BLaER1 (cell line): Measurements from ENCODE around the gene INTS4.
"Not testable (repeated sequence)": the region's sequence is repeated elsewhere in the genome, so short reads cannot be mapped to it uniquely, and the experiment has no call there.

Experiments used
- H3K27ac ChIP-seq: shearing (Covaris generic); formaldehyde crosslinking; 2 replicates; pipeline ENCODE4 v1.8.1; 2022
- H3K27me3 ChIP-seq: shearing (Covaris generic); formaldehyde crosslinking; 2 replicates; pipeline ENCODE4 v1.8.1; 2022
- H3K36me3 ChIP-seq: shearing (Covaris generic); formaldehyde crosslinking; 2 replicates; pipeline ENCODE4 v1.8.1; 2022
- H3K4me1 ChIP-seq: shearing (Covaris generic); formaldehyde crosslinking; 2 replicates; pipeline ENCODE4 v1.8.1; 2022
- H3K4me2 ChIP-seq: shearing (Covaris generic); formaldehyde crosslinking; 2 replicates; pipeline ENCODE4 v1.8.1; 2022
- H3K4me3 ChIP-seq: shearing (Covaris generic); formaldehyde crosslinking; 2 replicates; pipeline ENCODE4 v1.8.1; 2022
- H3K9ac ChIP-seq: shearing (Covaris generic); formaldehyde crosslinking; 2 replicates; pipeline ENCODE4 v1.8.1; 2022
- H3K9me3 ChIP-seq: shearing (Covaris generic); formaldehyde crosslinking; 2 replicates; pipeline ENCODE4 v1.8.1; 2022
- H4K20me1 ChIP-seq: shearing (Covaris generic); formaldehyde crosslinking; 2 replicates; pipeline ENCODE4 v1.8.1; 2022
- Cebpa-rat ChIP-seq: shearing (Covaris generic); IDR thresholded peaks from 2 replicates; pipeline ENCODE4 v1.8.1; 2022

The INTS4 gene

DNA sequence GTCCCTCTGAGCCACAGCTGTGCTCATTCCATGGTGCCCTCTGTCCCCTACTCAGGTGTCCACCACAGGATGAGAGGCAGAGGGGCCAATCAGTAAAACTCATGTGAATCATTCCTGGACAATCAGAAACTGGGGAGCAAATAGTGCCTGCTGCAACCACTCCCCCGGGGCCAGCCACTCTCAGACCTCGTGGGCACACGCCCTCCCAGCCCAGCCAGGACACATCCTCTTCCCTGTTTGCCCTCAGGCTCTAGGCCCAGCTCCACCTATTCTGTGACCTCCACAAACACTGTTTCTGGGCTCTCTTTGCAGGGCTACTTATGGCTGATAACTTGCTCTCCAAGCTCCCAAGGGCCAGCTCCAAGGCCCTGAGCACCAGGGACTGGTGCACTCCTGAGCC, 42.6 kb upstream of the INTS4 start:
- no peak overlapping the region for H3K4me3 ChIP-seq
- H3K4me1 ChIP-seq = peaks cover 23% of the 10 kb centered on the region
- no peak overlapping the region for H3K27ac ChIP-seq
- no peaks in the 10 kb centered on the region for H3K27me3 ChIP-seq
- H3K4me2 ChIP-seq = no peak overlapping the region
- no peak for TF ChIP-seq Cebpa-rat
- no peaks in the 10 kb centered on the region for H3K36me3 ChIP-seq
- no peaks in the 10 kb centered on the region for H4K20me1 ChIP-seq
- H3K9ac ChIP-seq = no peak overlapping the region
- H3K9me3 ChIP-seq = no peaks in the 10 kb centered on the region

GRCh38 chr11:78036313-78036712, 41.8 kb upstream of the INTS4 start:
- no peaks in the 10 kb centered on the region for H4K20me1 ChIP-seq

GRCh38 chr11:78034623-78035022, 40.2 kb upstream of the INTS4 start:
- Histone ChIP-seq H3K4me2 (no peak overlapping the region), H3K4me1 (peaks cover 31% of the 10 kb centered on the region), H3K9me3 (no peaks in the 10 kb centered on the region), H3K36me3 (no peaks in the 10 kb centered on the region), H3K9ac (no peak overlapping the region), H3K4me3 (no peak overlapping the region), H3K27ac (no peak overlapping the region), H4K20me1 (no peaks in the 10 kb centered on the region), H3K27me3 (no peaks in the 10 kb centered on the region)
- no peak for TF ChIP-seq Cebpa-rat

More at GRCh38 chr11:78036313-78036712, 41.8 kb upstream of the INTS4 start:
- TF ChIP-seq Cebpa-rat = no peak
- Histone ChIP-seq H3K4me2 (no peak overlapping the region), H3K9me3 (no peaks in the 10 kb centered on the region), H3K9ac (no peak overlapping the region), H3K36me3 (no peaks in the 10 kb centered on the region), H3K27me3 (no peaks in the 10 kb centered on the region), H3K27ac (no peak overlapping the region), H3K4me3 (no peak overlapping the region), H3K4me1 (peaks cover 31% of the 10 kb centered on the region)

DNA sequence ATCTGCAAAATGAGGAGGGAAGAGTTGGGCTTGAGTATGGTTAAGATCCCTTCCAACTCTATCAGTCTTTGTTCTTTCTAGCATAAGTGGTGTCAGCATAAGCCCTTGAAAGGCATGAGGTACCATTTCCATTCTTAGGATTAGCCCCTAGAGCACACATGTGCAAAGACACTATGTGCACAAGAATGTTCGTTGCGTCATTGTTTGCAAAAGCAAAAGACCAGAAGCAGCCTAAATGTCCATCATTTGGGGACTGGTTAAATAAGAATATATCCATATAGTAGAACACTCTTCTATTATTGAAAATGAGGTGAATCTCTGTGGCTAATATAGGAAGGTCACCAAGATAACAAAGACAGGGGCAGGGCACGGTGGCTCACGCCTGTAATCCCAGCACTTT, 38.6 kb upstream of the INTS4 start:
- no peaks in the 10 kb centered on the region for H3K27me3 ChIP-seq
- H3K9me3 ChIP-seq = no peaks in the 10 kb centered on the region
- H3K9ac ChIP-seq = no peak overlapping the region
- no peak overlapping the region for H3K4me3 ChIP-seq
- H3K4me1 ChIP-seq = peaks cover 26% of the 10 kb centered on the region
- no peak overlapping the region for H3K4me2 ChIP-seq
- H4K20me1 ChIP-seq = no peaks in the 10 kb centered on the region
- H3K27ac ChIP-seq = no peak overlapping the region
- H3K36me3 ChIP-seq = no peaks in the 10 kb centered on the region
- no peak for TF ChIP-seq Cebpa-rat

DNA sequence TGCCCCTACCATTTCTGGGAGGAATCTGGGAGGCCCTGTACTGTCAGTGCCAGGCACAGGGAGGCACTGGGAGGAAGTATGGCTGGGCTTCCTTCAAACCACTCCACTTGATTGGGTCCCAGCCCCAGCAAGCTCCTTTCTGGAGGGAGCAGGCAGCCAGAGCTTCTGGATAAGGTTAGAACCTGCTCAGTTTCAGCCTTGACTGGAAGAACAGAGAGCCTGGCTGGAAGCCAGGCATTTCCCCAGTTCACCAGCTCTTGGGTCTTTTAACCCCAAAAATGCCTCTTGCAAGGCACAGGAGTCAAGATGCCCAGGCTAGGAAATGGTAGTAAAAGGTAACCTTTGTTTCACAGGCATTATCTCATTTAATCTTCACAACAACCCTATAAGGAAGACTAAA, 37.6 kb upstream of the INTS4 start:
- H3K9me3 ChIP-seq = no peaks in the 10 kb centered on the region
- peaks cover 26% of the 10 kb centered on the region for H3K4me1 ChIP-seq
- H3K9ac ChIP-seq = no peak overlapping the region
- no peak overlapping the region for H3K27ac ChIP-seq
- H3K27me3 ChIP-seq = no peaks in the 10 kb centered on the region
- no peaks in the 10 kb centered on the region for H4K20me1 ChIP-seq
- H3K4me3 ChIP-seq = no peak overlapping the region
- no peak for TF ChIP-seq Cebpa-rat
- no peaks in the 10 kb centered on the region for H3K36me3 ChIP-seq
- peak overlapping the region; percentile 36 for H3K4me2 ChIP-seq

- no peak for TF ChIP-seq Cebpa-rat
- Histone ChIP-seq H3K27me3 (no peaks in the 10 kb centered on the region), H3K36me3 (no peaks in the 10 kb centered on the region), H3K4me2 (peak overlapping the region; percentile 36), H3K27ac (no peak overlapping the region), H3K4me1 (peaks cover 26% of the 10 kb centered on the region), H3K9me3 (no peaks in the 10 kb centered on the region), H3K9ac (no peak overlapping the region), H4K20me1 (no peaks in the 10 kb centered on the region), H3K4me3 (no peak overlapping the region)
Observed at GRCh38 chr11:78031629-78032028, 37.2 kb upstream of the INTS4 start.

DNA sequence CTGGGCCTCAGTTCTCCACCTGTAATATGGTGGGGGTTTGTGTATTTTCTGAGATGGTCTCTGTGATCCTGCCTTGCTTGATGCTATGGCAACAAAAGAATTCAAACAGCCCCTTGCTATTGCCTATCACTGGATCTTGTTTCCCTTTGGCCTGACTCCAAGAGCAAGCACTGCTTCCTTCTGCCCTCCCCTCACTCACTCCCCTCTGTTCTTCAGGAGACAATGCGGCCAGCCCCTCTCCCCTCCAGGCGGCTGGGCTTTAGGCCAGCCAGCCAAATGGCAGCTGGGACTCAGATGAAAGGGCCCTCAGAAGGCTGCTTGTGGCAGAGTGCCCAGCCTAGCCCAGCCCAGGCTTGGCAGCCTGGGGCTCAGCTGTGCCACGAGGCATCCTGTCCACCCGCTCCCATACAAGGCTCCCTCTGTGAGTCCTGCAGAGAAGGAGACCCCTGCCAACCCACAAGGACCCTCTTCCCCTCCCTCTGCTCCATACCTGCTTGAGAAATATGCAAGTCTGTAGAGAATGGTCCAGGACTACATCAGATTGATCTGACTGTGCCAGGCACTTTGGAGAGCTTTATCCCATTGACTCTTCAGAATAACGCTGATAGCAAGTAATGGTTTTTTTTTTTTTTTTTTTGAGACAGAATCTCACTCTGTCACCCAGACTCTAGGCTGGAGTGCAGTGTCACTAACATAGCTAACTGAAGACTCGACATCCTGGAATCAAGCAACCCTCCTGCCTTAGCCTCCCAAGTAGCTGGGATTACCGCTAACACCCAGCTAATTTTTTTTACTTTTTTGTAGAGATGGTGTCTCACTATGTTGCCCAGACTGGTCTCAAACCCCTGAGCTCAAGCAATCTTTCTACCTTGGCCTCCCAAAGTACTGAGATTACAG, 36.2 kb upstream of the INTS4 start:
- Histone ChIP-seq H3K9me3 (no peaks in the 10 kb centered on the region), H4K20me1 (no peaks in the 10 kb centered on the region), H3K27ac (no peak overlapping the region), H3K4me3 (no peak overlapping the region), H3K4me1 (peaks cover 26% of the 10 kb centered on the region), H3K9ac (no peak overlapping the region), H3K4me2 (peak overlapping the region; percentile 46), H3K36me3 (no peaks in the 10 kb centered on the region), H3K27me3 (no peaks in the 10 kb centered on the region)
- TF ChIP-seq Cebpa-rat = no peak

DNA sequence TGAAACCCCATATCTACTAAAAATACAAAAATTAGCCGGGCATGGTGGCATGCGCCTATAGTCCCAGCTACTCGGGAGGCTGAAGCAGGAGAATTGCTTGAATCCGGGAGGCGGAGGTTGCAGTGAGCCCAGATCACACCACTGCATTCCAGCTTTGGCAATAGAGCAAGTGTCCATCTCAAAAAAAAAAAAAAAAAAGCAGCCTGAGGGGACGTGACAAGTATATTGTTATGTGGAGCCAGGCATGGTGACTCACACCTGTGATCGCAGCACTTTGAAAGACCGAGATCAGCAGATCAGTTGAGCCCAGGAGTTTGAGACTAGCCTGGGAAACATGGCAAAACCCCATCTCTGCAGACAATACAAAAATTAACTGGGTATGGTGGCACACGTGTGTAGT, 34.0 kb upstream of the INTS4 start:
- not testable (repeated sequence) for H3K4me3 ChIP-seq, H3K27ac ChIP-seq, H3K4me2 ChIP-seq, H3K9me3 ChIP-seq, H3K27me3 ChIP-seq, H3K36me3 ChIP-seq, H4K20me1 ChIP-seq, H3K9ac ChIP-seq
- H3K4me1 ChIP-seq = peaks cover 26% of the 10 kb centered on the region

DNA sequence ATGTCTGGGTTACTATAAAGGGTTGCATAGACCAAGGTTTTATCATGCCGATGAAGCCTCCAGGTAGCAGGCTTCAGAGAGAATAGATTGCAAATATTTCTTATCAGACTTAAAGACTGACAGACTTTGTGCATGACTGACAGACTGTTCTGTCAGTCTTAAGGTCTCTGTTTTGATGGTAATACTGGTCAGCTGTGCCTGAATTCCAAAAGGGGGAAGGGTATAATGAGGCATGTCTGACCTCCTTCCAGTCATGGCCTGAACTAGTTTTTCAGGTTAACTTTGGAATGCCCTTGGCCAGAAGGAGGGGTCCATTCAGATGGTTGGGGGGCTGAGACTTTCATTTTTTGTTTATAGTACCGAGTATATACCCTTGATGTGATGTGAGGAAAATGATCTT, 33.3 kb upstream of the INTS4 start:
- Histone ChIP-seq H3K36me3 (no peaks in the 10 kb centered on the region), H3K4me2 (no peak overlapping the region), H3K4me3 (no peak overlapping the region), H3K9me3 (no peaks in the 10 kb centered on the region), H3K4me1 (peaks cover 26% of the 10 kb centered on the region), H4K20me1 (no peaks in the 10 kb centered on the region), H3K9ac (no peak overlapping the region), H3K27ac (no peak overlapping the region), H3K27me3 (no peaks in the 10 kb centered on the region)
- no peak for TF ChIP-seq Cebpa-rat

DNA sequence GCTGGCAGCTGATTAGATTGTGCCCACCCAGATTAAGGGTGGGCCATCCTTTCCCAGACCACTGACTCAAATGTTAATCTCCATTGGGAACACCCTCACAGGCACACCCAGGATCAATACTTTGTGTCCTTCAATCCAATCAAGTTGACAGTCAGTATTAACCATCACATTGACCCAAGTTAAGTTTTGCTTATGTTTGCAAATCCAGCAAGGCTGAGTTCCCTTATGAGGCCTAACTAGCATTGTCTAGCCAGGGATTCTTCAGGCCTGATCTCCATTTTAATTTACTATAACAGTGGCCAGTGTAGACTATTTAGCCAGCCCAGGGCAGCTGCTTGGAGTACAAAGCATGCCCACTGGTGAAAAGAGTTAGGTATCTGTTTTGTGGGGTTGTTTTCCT, 30.9 kb upstream of the INTS4 start:
- Histone ChIP-seq H3K4me1 (peaks cover 2% of the 10 kb centered on the region), H3K27ac (no peak overlapping the region), H3K27me3 (no peaks in the 10 kb centered on the region), H3K4me3 (no peak overlapping the region), H3K4me2 (no peak overlapping the region), H3K36me3 (no peaks in the 10 kb centered on the region), H3K9me3 (no peaks in the 10 kb centered on the region), H4K20me1 (no peaks in the 10 kb centered on the region), H3K9ac (no peak overlapping the region)
- TF ChIP-seq Cebpa-rat = no peak
